ENCODE measurements around the gene MDGA2. TPM values are rescaled to one million over a fixed set of nuclear protein-coding genes. Genes with fewer than 3 reads are reported as not detected.

The MDGA2 gene
- total RNA-seq, 1 experiment from 2014 or later: not detected

GRCh38 chr14:47466916-47467315 is 208.5 kb downstream of the MDGA2 start:
- POLR2A ChIA-PET: no interaction called here
- H3K36me3 ChIP-seq (ENCODE audit: control insufficient read depth, insufficient read depth, low read length): no peaks in the 10 kb centered on the region
- intact Hi-C loops (cut with micrococcal nuclease; ENCODE audit: unreplicated experiment): no loop called here
- H3K4me3 ChIP-seq (ENCODE audit: low read depth, low read length): no peak overlapping the region
- Mint-ChIP-seq H3K36me3 (ENCODE audit: insufficient read depth, unreplicated experiment) (no peaks in the 10 kb centered on the region), H3K4me1 (ENCODE audit: low read depth, unreplicated experiment) (no peaks in the 10 kb centered on the region), H3K27ac (ENCODE audit: unreplicated experiment) (no peak overlapping the region), H3K9me3 (ENCODE audit: unreplicated experiment) (no peaks in the 10 kb centered on the region), H3K27me3 (ENCODE audit: insufficient read depth, unreplicated experiment) (no peaks in the 10 kb centered on the region), H3K4me3 (ENCODE audit: unreplicated experiment) (no peak overlapping the region)
- CTCF ChIA-PET: no interaction called here
- no peaks in the 10 kb centered on the region for H3K4me1 ChIP-seq
- no peaks in the 10 kb centered on the region for H3K27me3 ChIP-seq (replicated peaks; ENCODE audit: control insufficient read depth, insufficient read depth, low read length)
- H3K9me3 ChIP-seq: no peaks in the 10 kb centered on the region
- DNase-seq: no peak
- BruUV-seq (replicated peaks): no TSS peak
- TF ChIP-seq, protein P1, sequence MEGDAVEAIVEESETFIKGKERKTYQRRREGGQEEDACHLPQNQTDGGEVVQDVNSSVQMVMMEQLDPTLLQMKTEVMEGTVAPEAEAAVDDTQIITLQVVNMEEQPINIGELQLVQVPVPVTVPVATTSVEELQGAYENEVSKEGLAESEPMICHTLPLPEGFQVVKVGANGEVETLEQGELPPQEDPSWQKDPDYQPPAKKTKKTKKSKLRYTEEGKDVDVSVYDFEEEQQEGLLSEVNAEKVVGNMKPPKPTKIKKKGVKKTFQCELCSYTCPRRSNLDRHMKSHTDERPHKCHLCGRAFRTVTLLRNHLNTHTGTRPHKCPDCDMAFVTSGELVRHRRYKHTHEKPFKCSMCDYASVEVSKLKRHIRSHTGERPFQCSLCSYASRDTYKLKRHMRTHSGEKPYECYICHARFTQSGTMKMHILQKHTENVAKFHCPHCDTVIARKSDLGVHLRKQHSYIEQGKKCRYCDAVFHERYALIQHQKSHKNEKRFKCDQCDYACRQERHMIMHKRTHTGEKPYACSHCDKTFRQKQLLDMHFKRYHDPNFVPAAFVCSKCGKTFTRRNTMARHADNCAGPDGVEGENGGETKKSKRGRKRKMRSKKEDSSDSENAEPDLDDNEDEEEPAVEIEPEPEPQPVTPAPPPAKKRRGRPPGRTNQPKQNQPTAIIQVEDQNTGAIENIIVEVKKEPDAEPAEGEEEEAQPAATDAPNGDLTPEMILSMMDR (IDR thresholded peaks at IDR 0.05; ENCODE audit: insufficient read depth in 1 of 2, low read depth in 1 of 2, low read length in 1 of 2, severe bottlenecking in 1 of 2, unreplicated experiment in 1 of 2): no peak

GRCh38 chr14:47454025-47454424 is 221.4 kb downstream of the MDGA2 start:
- ChIA-PET POLR2A (no interaction called here), CTCF (no interaction called here)
- no peaks in the 10 kb centered on the region for H3K4me1 Mint-ChIP-seq (ENCODE audit: low read depth, unreplicated experiment)
- no peak for DNase-seq
- Histone ChIP-seq H3K9me3 (no peaks in the 10 kb centered on the region), H3K36me3 (ENCODE audit: control insufficient read depth, insufficient read depth, low read length) (no peaks in the 10 kb centered on the region), H3K4me1 (no peaks in the 10 kb centered on the region), H3K27me3 (replicated peaks; ENCODE audit: control insufficient read depth, insufficient read depth, low read length) (no peaks in the 10 kb centered on the region), H3K4me3 (ENCODE audit: low read depth, low read length) (no peak overlapping the region)
- H3K27ac Mint-ChIP-seq (ENCODE audit: unreplicated experiment): no peak overlapping the region
- H3K36me3 Mint-ChIP-seq (ENCODE audit: insufficient read depth, unreplicated experiment): no peaks in the 10 kb centered on the region
- no TSS peak for BruUV-seq (replicated peaks)
- no peaks in the 10 kb centered on the region for H3K27me3 Mint-ChIP-seq (ENCODE audit: insufficient read depth, unreplicated experiment)
- TF ChIP-seq, protein P1 (IDR thresholded peaks at IDR 0.05; ENCODE audit: insufficient read depth in 1 of 2, low read depth in 1 of 2, low read length in 1 of 2, severe bottlenecking in 1 of 2, unreplicated experiment in 1 of 2): no peak
- H3K9me3 Mint-ChIP-seq (ENCODE audit: unreplicated experiment): no peaks in the 10 kb centered on the region
- intact Hi-C loops (cut with micrococcal nuclease; ENCODE audit: unreplicated experiment): no loop called here
- H3K4me3 Mint-ChIP-seq (ENCODE audit: unreplicated experiment): no peak overlapping the region

GRCh38 chr14:47447076-47447475 is 228.3 kb downstream of the MDGA2 start:
- Mint-ChIP-seq H3K36me3 (ENCODE audit: insufficient read depth, unreplicated experiment) (no peaks in the 10 kb centered on the region), H3K27me3 (ENCODE audit: insufficient read depth, unreplicated experiment) (no peaks in the 10 kb centered on the region), H3K9me3 (ENCODE audit: unreplicated experiment) (no peaks in the 10 kb centered on the region), H3K4me1 (ENCODE audit: low read depth, unreplicated experiment) (no peaks in the 10 kb centered on the region), H3K4me3 (ENCODE audit: unreplicated experiment) (no peak overlapping the region), H3K27ac (ENCODE audit: unreplicated experiment) (no peak overlapping the region)
- BruUV-seq (replicated peaks): no TSS peak
- Histone ChIP-seq H3K27me3 (replicated peaks; ENCODE audit: control insufficient read depth, insufficient read depth, low read length) (no peaks in the 10 kb centered on the region), H3K9me3 (no peaks in the 10 kb centered on the region), H3K4me3 (ENCODE audit: low read depth, low read length) (no peak overlapping the region), H3K36me3 (ENCODE audit: control insufficient read depth, insufficient read depth, low read length) (no peaks in the 10 kb centered on the region), H3K4me1 (no peaks in the 10 kb centered on the region)
- TF ChIP-seq, protein P1 (IDR thresholded peaks at IDR 0.05; ENCODE audit: insufficient read depth in 1 of 2, low read depth in 1 of 2, low read length in 1 of 2, severe bottlenecking in 1 of 2, unreplicated experiment in 1 of 2): no peak
- DNase-seq: no peak
- intact Hi-C loops (cut with micrococcal nuclease; ENCODE audit: unreplicated experiment): loop anchor here (10.0 kb wide), 1 partner anchor 378 kb away; no protein-coding TSS in a partner anchor
- ChIA-PET CTCF (no interaction called here), POLR2A (no interaction called here)

All from Caco-2 (cell line).